WTC11 (cell line): Measurements from ENCODE around the gene TMC7. TPM values are rescaled to one million over a fixed set of nuclear protein-coding genes. Genes with fewer than 3 reads are reported as not detected.

Experiments
- ATAC-seq: fragments of 200-7000 bp; cut with Tn5 transposase; 2 replicates; pipeline ENCODE4 v1.10.0; 2021; ENCODE audit warnings: mild to moderate bottlenecking, moderate library complexity
- CTCF ChIA-PET: fragments of 300-600 bp; sonication (Branson Sonifier 250); formaldehyde crosslinking; loops from one replicate; lab custom pipeline; 2021; ENCODE audit warnings: antibody characterized with exemption; lab: Charles Lee
- POLR2A ChIA-PET: fragments of 350-600 bp; sonication (Branson Sonifier 250); formaldehyde crosslinking; loops from one replicate; lab custom pipeline; 2021; ENCODE audit warnings: antibody characterized with exemption; lab: Charles Lee
- DNase-seq: peaks from one replicate; pipeline ENCODE4 v3.0.0; 2021; ENCODE audit warnings: low spot score
- H3K27ac Mint-ChIP-seq: 2 replicates; pipeline ENCODE4 v1.8.0; 2021; ENCODE audit warnings: mixed read lengths
- H3K27me3 Mint-ChIP-seq: 2 replicates; pipeline ENCODE4 v1.8.0; 2021; ENCODE audit warnings: low read depth, mild to moderate bottlenecking, moderate library complexity, mixed read lengths
- H3K36me3 Mint-ChIP-seq: 2 replicates; pipeline ENCODE4 v1.8.0; 2021; ENCODE audit warnings: mixed read lengths
- H3K4me1 Mint-ChIP-seq: 2 replicates; pipeline ENCODE4 v1.8.0; 2022; ENCODE audit warnings: mixed read lengths
- H3K4me3 Mint-ChIP-seq: 2 replicates; pipeline ENCODE4 v1.8.0; 2021; ENCODE audit warnings: mild to moderate bottlenecking, moderate library complexity, mixed read lengths
- H3K9me3 Mint-ChIP-seq: 2 replicates; pipeline ENCODE4 v1.8.0; 2021; ENCODE audit warnings: mixed read lengths
- AFF4 ChIP-seq: sonication (generic); formaldehyde crosslinking; IDR thresholded peaks from 2 replicates; pipeline ENCODE4 v1.8.1; 2023; ENCODE audit warnings: mild to moderate bottlenecking, missing genetic modification reagents, borderline replicate concordance
- ARID4B ChIP-seq: sonication (generic); formaldehyde crosslinking; IDR thresholded peaks from 2 replicates; pipeline ENCODE4 v1.8.0; 2023; ENCODE audit warnings: missing genetic modification reagents, mild to moderate bottlenecking, borderline replicate concordance
- ELF4 ChIP-seq: sonication (generic); formaldehyde crosslinking; IDR thresholded peaks from 2 replicates; pipeline ENCODE4 v1.8.1; 2022; ENCODE audit warnings: low read depth, mild to moderate bottlenecking, moderate library complexity, missing genetic modification reagents
- ESRRA ChIP-seq: sonication (generic); formaldehyde crosslinking; IDR thresholded peaks from 2 replicates; pipeline ENCODE4 v1.8.1; 2022; ENCODE audit warnings: mild to moderate bottlenecking, missing genetic modification reagents, borderline replicate concordance
- FOXJ3 ChIP-seq: sonication (generic); formaldehyde crosslinking; IDR thresholded peaks from 2 replicates; pipeline ENCODE4 v1.9.0; 2021; ENCODE audit warnings: missing genetic modification reagents, mild to moderate bottlenecking, borderline replicate concordance
- HMGA2 ChIP-seq: fragments of 250-450 bp; sonication (Bioruptor Pico); IDR thresholded peaks from 2 replicates; pipeline ENCODE4 v1.4.0; 2021; ENCODE audit warnings: mild to moderate bottlenecking, moderate library complexity
- JUN ChIP-seq: sonication (generic); formaldehyde crosslinking; IDR thresholded peaks from 2 replicates; pipeline ENCODE4 v1.8.0; 2023; ENCODE audit warnings: mild to moderate bottlenecking, missing genetic modification reagents
- NR2C2 ChIP-seq: sonication (generic); formaldehyde crosslinking; IDR thresholded peaks from 2 replicates; pipeline ENCODE4 v1.8.0; 2022; ENCODE audit warnings: mild to moderate bottlenecking, missing genetic modification reagents
- RORB ChIP-seq: fragments of 250-450 bp; sonication (Bioruptor Pico); IDR thresholded peaks from 2 replicates; pipeline ENCODE4 v1.9.0; 2021; ENCODE audit warnings: mild to moderate bottlenecking
- SMAD3 ChIP-seq: sonication (generic); formaldehyde crosslinking; IDR thresholded peaks from 2 replicates; pipeline ENCODE4 v1.8.0; 2022; ENCODE audit warnings: missing genetic modification reagents, mild to moderate bottlenecking, borderline replicate concordance
- SMAD4 ChIP-seq: sonication (generic); formaldehyde crosslinking; IDR thresholded peaks from 2 replicates; pipeline ENCODE4 v1.8.0; 2022; ENCODE audit warnings: mild to moderate bottlenecking, missing genetic modification reagents
- SP1 ChIP-seq: sonication (generic); formaldehyde crosslinking; conservative IDR thresholded peaks from 2 replicates; pipeline ENCODE4 v1.8.1; 2022; ENCODE audit warnings: missing genetic modification reagents
- ZMAT4 ChIP-seq: fragments of 250-450 bp; sonication (Bioruptor Pico); IDR thresholded peaks from 2 replicates; pipeline ENCODE4 v1.9.0; 2021; ENCODE audit warnings: mild to moderate bottlenecking
- ZNF121 ChIP-seq: sonication (generic); formaldehyde crosslinking; IDR thresholded peaks from 2 replicates; pipeline ENCODE4 v1.8.0; 2023; ENCODE audit warnings: missing genetic modification reagents
- ZNF219 ChIP-seq: sonication (generic); formaldehyde crosslinking; IDR thresholded peaks from 2 replicates; pipeline ENCODE4 v1.8.0; 2023; ENCODE audit warnings: missing genetic modification reagents, mild to moderate bottlenecking, borderline replicate concordance
- total RNA-seq: library from RNA; stranded (reverse); gene quantifications from 3 replicates; pipeline ENCODE4 v1.2.3, GENCODE V29; 2021
- TF ChIP-seq, protein P1 (sequence below): sonication (generic); formaldehyde crosslinking; IDR thresholded peaks from 2 replicates; pipeline ENCODE4 v1.8.1; 2022; ENCODE audit warnings: low read depth, mild to moderate bottlenecking, moderate library complexity, missing genetic modification reagents, borderline replicate concordance
- TF ChIP-seq, protein P2 (sequence below): sonication (generic); formaldehyde crosslinking; IDR thresholded peaks from 2 replicates; pipeline ENCODE4 v1.8.0; 2022; ENCODE audit warnings: mild to moderate bottlenecking, missing genetic modification reagents
- TF ChIP-seq, protein P3 (sequence below): fragments of 250-450 bp; sonication (Bioruptor Pico); IDR thresholded peaks from 2 replicates; pipeline ENCODE4 v1.8.0; 2021; ENCODE audit warnings: mild to moderate bottlenecking
- TF ChIP-seq, protein P4 (sequence below): sonication (generic); formaldehyde crosslinking; conservative IDR thresholded peaks from 2 replicates; pipeline ENCODE4 v1.8.1; 2022; ENCODE audit warnings: mild to moderate bottlenecking, missing genetic modification reagents

Gene TMC7
- total RNA-seq, 1 experiment from 2014 or later = 2.5 TPM

DNA sequence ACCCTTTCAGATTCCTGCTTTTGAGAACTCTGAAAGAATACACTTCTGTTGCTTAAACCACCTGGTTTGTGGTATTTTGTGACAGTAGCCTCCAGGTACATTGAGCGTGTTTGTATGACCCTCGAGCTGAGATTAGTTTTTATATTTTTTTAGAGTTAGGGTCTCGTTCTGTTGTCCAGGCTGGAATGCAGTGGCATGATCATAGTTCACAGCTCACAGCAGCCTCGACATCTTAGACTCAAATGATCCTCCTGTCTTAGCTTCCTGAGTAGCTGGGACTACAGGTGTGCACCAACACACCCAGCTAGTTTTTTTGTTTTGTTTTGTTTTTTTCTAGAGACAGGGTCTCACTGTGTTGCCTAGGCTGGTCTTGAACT, 125.5 kb downstream of the TMC7 start:
- no peak for ATAC-seq
- no peaks in the 10 kb centered on the region for H3K36me3 Mint-ChIP-seq
- H3K4me3 Mint-ChIP-seq = no peak overlapping the region
- H3K4me1 Mint-ChIP-seq = peaks cover 11% of the 10 kb centered on the region
- ChIA-PET POLR2A (no interaction called here), CTCF (no interaction called here)
- peaks cover 20% of the 10 kb centered on the region for H3K27me3 Mint-ChIP-seq
- TF ChIP-seq ESRRA (CRISPR knock-in tag) (no peak), SMAD3 (CRISPR knock-in tag) (no peak), SP1 (no peak), RORB (CRISPR knock-in tag) (no peak), JUN (CRISPR knock-in tag) (no peak), SMAD4 (CRISPR knock-in tag) (no peak), ZMAT4 (CRISPR knock-in tag) (no peak), AFF4 (CRISPR knock-in tag) (no peak), ZNF219 (no peak)
- TF ChIP-seq, protein P1, sequence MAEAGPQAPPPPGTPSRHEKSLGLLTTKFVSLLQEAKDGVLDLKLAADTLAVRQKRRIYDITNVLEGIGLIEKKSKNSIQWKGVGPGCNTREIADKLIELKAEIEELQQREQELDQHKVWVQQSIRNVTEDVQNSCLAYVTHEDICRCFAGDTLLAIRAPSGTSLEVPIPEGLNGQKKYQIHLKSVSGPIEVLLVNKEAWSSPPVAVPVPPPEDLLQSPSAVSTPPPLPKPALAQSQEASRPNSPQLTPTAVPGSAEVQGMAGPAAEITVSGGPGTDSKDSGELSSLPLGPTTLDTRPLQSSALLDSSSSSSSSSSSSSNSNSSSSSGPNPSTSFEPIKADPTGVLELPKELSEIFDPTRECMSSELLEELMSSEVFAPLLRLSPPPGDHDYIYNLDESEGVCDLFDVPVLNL (CRISPR knock-in tag) = no peak
- H3K27ac Mint-ChIP-seq = no peak overlapping the region
- no peak for DNase-seq
- no peaks in the 10 kb centered on the region for H3K9me3 Mint-ChIP-seq

DNA sequence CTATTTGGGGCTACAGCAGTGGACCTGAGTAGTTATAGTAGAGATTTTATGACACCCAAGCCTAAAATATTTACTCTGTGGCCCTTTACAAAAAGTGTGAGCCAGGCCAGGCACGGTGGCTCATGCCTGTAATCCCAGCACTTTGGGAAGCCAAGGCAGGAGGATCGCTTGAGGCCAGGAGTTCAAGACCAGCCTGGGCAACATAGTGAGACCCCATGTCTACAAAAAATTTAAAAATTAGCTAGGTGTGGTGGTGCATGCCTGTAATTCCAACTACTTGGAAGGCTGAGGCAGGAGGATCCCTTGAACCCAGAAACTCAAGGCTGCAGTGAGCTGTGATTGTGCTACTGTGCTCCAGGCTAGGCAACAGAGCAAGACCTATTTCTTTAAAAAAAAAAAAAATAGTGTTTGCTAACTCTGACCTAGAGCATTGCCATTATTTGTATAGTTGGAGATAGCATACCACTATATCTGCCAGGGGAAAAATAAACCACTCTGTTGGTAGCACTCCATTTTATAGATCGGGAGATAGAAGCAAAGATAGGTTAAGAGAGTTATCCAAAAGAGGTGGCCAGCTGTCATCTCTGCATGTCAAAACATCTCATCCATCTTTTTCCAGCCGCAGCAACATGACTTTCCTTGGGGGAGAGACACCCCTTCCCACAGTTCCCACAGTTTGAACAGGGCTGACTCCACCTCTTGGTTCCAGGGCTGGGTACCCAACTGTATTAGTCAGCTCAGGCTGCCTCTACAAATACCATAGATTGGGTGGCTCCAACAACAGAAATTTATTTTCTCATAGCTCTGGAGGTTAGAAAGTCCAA, 127.0 kb downstream of the TMC7 start:
- Mint-ChIP-seq H3K36me3 (no peaks in the 10 kb centered on the region), H3K4me3 (no peak overlapping the region), H3K27ac (no peak overlapping the region), H3K27me3 (peaks cover 35% of the 10 kb centered on the region)
- ATAC-seq = no peak
- CTCF ChIA-PET = no interaction called here
- POLR2A ChIA-PET = no interaction called here
- DNase-seq = no peak
- TF ChIP-seq HMGA2 (CRISPR knock-in tag) = no peak
- TF ChIP-seq ZNF121 = peak; percentile 74; the same call in 1 of the 2 replicates
- TF ChIP-seq ELF4 (CRISPR knock-in tag) = no peak
- TF ChIP-seq, all 79 proteins: peak for 1
- Mint-ChIP-seq H3K9me3 (no peaks in the 10 kb centered on the region), H3K4me1 (peaks cover 11% of the 10 kb centered on the region)

- DNase-seq (no peak), ATAC-seq (no peak)
- Mint-ChIP-seq H3K9me3 (no peaks in the 10 kb centered on the region), H3K36me3 (no peaks in the 10 kb centered on the region), H3K27me3 (peaks cover 48% of the 10 kb centered on the region), H3K4me3 (no peak overlapping the region), H3K27ac (no peak overlapping the region), H3K4me1 (peaks cover 14% of the 10 kb centered on the region)
- POLR2A ChIA-PET = no interaction called here
- CTCF ChIA-PET = interaction anchor here (0.8 to 6.2 kb wide), 3 partner anchors 16 to 67 kb away, joined by 3 to 29 read pairs (median 3); no protein-coding TSS in a partner anchor
- TF ChIP-seq, protein P2, sequence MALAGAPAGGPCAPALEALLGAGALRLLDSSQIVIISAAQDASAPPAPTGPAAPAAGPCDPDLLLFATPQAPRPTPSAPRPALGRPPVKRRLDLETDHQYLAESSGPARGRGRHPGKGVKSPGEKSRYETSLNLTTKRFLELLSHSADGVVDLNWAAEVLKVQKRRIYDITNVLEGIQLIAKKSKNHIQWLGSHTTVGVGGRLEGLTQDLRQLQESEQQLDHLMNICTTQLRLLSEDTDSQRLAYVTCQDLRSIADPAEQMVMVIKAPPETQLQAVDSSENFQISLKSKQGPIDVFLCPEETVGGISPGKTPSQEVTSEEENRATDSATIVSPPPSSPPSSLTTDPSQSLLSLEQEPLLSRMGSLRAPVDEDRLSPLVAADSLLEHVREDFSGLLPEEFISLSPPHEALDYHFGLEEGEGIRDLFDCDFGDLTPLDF (CRISPR knock-in tag) = no peak
- TF ChIP-seq HMGA2 (CRISPR knock-in tag) (no peak), FOXJ3 (no peak), NR2C2 (CRISPR knock-in tag) (no peak), ARID4B (CRISPR knock-in tag) (no peak)
- TF ChIP-seq, protein P3, sequence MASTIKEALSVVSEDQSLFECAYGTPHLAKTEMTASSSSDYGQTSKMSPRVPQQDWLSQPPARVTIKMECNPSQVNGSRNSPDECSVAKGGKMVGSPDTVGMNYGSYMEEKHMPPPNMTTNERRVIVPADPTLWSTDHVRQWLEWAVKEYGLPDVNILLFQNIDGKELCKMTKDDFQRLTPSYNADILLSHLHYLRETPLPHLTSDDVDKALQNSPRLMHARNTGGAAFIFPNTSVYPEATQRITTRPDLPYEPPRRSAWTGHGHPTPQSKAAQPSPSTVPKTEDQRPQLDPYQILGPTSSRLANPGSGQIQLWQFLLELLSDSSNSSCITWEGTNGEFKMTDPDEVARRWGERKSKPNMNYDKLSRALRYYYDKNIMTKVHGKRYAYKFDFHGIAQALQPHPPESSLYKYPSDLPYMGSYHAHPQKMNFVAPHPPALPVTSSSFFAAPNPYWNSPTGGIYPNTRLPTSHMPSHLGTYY (CRISPR knock-in tag) = no peak
- TF ChIP-seq, protein P4, sequence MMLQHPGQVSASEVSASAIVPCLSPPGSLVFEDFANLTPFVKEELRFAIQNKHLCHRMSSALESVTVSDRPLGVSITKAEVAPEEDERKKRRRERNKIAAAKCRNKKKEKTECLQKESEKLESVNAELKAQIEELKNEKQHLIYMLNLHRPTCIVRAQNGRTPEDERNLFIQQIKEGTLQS (CRISPR knock-in tag) = no peak
Measured at GRCh38 chr16:19112099-19112407, 128.3 kb downstream of the TMC7 start.
